ENCODE results near the gene KIF1A. TPM values are rescaled to one million over a fixed set of nuclear protein-coding genes. Genes with fewer than 3 reads are reported as not detected.

The KIF1A gene
- total RNA-seq, 1 experiment from 2014 or later: 1.2 TPM

GRCh38 chr2:240825476-240825875, 5.5 kb upstream of the KIF1A start:
- in situ Hi-C loops (cut with HindIII; ENCODE audit: low pct_unique_long_range_greater_than_20kb, low sequenced_read_pairs): no loop called here
- DNase-seq (ENCODE audit: low read depth): no peak

- in situ Hi-C loops (cut with HindIII; ENCODE audit: low pct_unique_long_range_greater_than_20kb, low sequenced_read_pairs): no loop called here
- DNase-seq (ENCODE audit: low read depth): no peak
These were observed 3.7 kb upstream of the KIF1A start for GRCh38 chr2:240823449-240824336.

- no peak for DNase-seq (ENCODE audit: low read depth)
- in situ Hi-C loops (cut with HindIII; ENCODE audit: low pct_unique_long_range_greater_than_20kb, low sequenced_read_pairs): no loop called here
These were observed 2.3 kb upstream of the KIF1A start for GRCh38 chr2:240822280-240822847.

GRCh38 chr2:240821429-240821778, 1.4 kb upstream of the KIF1A start:
- DNase-seq (ENCODE audit: low read depth): no peak
- in situ Hi-C loops (cut with HindIII; ENCODE audit: low pct_unique_long_range_greater_than_20kb, low sequenced_read_pairs): no loop called here

GRCh38 chr2:240820607-240821428, 799 bp upstream of the KIF1A start:
- DNase-seq (ENCODE audit: low read depth): no peak
- in situ Hi-C loops (cut with HindIII; ENCODE audit: low pct_unique_long_range_greater_than_20kb, low sequenced_read_pairs): no loop called here

GRCh38 chr2:240819126-240819857, 727 bp downstream of the KIF1A start:
- DNase-seq (ENCODE audit: low read depth): no peak
- in situ Hi-C loops (cut with HindIII; ENCODE audit: low pct_unique_long_range_greater_than_20kb, low sequenced_read_pairs): no loop called here

- in situ Hi-C loops (cut with HindIII; ENCODE audit: low pct_unique_long_range_greater_than_20kb, low sequenced_read_pairs): no loop called here
These were observed 1.5 kb downstream of the KIF1A start for GRCh38 chr2:240818293-240819125.

GRCh38 chr2:240817496-240818292, 2.3 kb downstream of the KIF1A start:
- DNase-seq (ENCODE audit: low read depth): no peak
- in situ Hi-C loops (cut with HindIII; ENCODE audit: low pct_unique_long_range_greater_than_20kb, low sequenced_read_pairs): no loop called here

More at GRCh38 chr2:240818293-240819125, 1.5 kb downstream of the KIF1A start:
- no peak for DNase-seq (ENCODE audit: low read depth)

- DNase-seq (ENCODE audit: low read depth): no peak
These were observed 3.2 kb downstream of the KIF1A start for GRCh38 chr2:240816584-240817495.

GRCh38 chr2:240815761-240816583, 4.0 kb downstream of the KIF1A start:
- in situ Hi-C loops (cut with HindIII; ENCODE audit: low pct_unique_long_range_greater_than_20kb, low sequenced_read_pairs): no loop called here
- DNase-seq (ENCODE audit: low read depth): no peak

More at GRCh38 chr2:240816584-240817495, 3.2 kb downstream of the KIF1A start:
- in situ Hi-C loops (cut with HindIII; ENCODE audit: low pct_unique_long_range_greater_than_20kb, low sequenced_read_pairs): no loop called here

GRCh38 chr2:240814946-240815760, 4.9 kb downstream of the KIF1A start:
- no peak for DNase-seq (ENCODE audit: low read depth)
- in situ Hi-C loops (cut with HindIII; ENCODE audit: low pct_unique_long_range_greater_than_20kb, low sequenced_read_pairs): no loop called here

- no peak for DNase-seq (ENCODE audit: low read depth)
- in situ Hi-C loops (cut with HindIII; ENCODE audit: low pct_unique_long_range_greater_than_20kb, low sequenced_read_pairs): no loop called here
These were observed 5.7 kb downstream of the KIF1A start for GRCh38 chr2:240814280-240814679.

- in situ Hi-C loops (cut with HindIII; ENCODE audit: low pct_unique_long_range_greater_than_20kb, low sequenced_read_pairs): no loop called here
- no peak for DNase-seq (ENCODE audit: low read depth)
These were observed 6.6 kb downstream of the KIF1A start for GRCh38 chr2:240813231-240813921.

GRCh38 chr2:240812721-240813120, 7.3 kb downstream of the KIF1A start:
- DNase-seq (ENCODE audit: low read depth): no peak
- in situ Hi-C loops (cut with HindIII; ENCODE audit: low pct_unique_long_range_greater_than_20kb, low sequenced_read_pairs): no loop called here
